HEK293 (cell line): ENCODE measurements around the gene GPS1.

Experiments used
- CTCF ChIA-PET: fragments of 350-600 bp; formaldehyde crosslinking; extraction: SDS; loops from one replicate; lab custom pipeline; 2021; ENCODE audit warnings: antibody characterized with exemption; lab: Yijun Ruan, JAX
- POLR2A ChIA-PET: fragments of 300-600 bp; formaldehyde crosslinking; extraction: SDS; loops from one replicate; lab custom pipeline; 2020; ENCODE audit warnings: antibody characterized with exemption, inconsistent platforms; lab: Yijun Ruan, JAX
- H3K27ac ChIP-seq: fragments of 200-500 bp; sonication (Bioruptor generic); 2 replicates; pipeline ENCODE4 v1.5.1; 2014; ENCODE audit warnings: low read depth, low read length, control low read depth, inconsistent platforms; ENCODE audit errors: extremely low read depth
- H3K36me3 ChIP-seq, 2 experiments: fragments of 200-500 bp in 1 of 2; sonication (Bioruptor generic) in 1 of 2; 1 replicate in 1 of 2; 2 replicates in 1 of 2; pipeline ENCODE4 v1.5.1; 2014 to 2017; ENCODE audit warnings: inconsistent platforms in 2 of 2, low read length in 2 of 2; ENCODE audit not compliant: control insufficient read depth in 2 of 2, insufficient read depth in 1 of 2
- H3K4me1 ChIP-seq: fragments of 200-500 bp; sonication (Bioruptor generic); 2 replicates; pipeline ENCODE4 v1.5.1; 2014; ENCODE audit warnings: mild to moderate bottlenecking, low read length, inconsistent platforms; ENCODE audit not compliant: control insufficient read depth, insufficient read depth
- H3K4me3 ChIP-seq: 2 replicates; pipeline ENCODE4 v1.5.1; 2011; ENCODE audit warnings: low read depth, mild to moderate bottlenecking, control low read depth, low read length, moderate library complexity
- H3K9me3 ChIP-seq: fragments of 200-500 bp; sonication (Bioruptor generic); 2 replicates; pipeline ENCODE4 v1.5.1; 2014; ENCODE audit warnings: low read depth, low read length, inconsistent platforms; ENCODE audit not compliant: control insufficient read depth, insufficient read depth
- IKZF3 ChIP-seq: fragments of 450-650 bp; IDR thresholded peaks from 2 replicates; pipeline ENCODE4 v1.5.0; 2018; ENCODE audit warnings: missing biosample characterization, mild to moderate bottlenecking, missing genetic modification characterization, moderate library complexity
- KLF10 ChIP-seq: fragments of 450-650 bp; IDR thresholded peaks from 2 replicates; pipeline ENCODE4 v1.5.1; 2018; ENCODE audit warnings: missing biosample characterization, mild to moderate bottlenecking, missing genetic modification characterization
- OSR2 ChIP-seq: fragments of 450-650 bp; formaldehyde crosslinking; IDR thresholded peaks from 2 replicates; pipeline ENCODE4 v1.5.1; 2016; ENCODE audit warnings: missing biosample characterization, missing genetic modification characterization
- SP2 ChIP-seq: fragments of 450-650 bp; formaldehyde crosslinking; IDR thresholded peaks from 2 replicates; pipeline ENCODE4 v1.5.1; 2016; ENCODE audit warnings: missing biosample characterization, missing genetic modification characterization
- ZBTB20 ChIP-seq: fragments of 450-650 bp; formaldehyde crosslinking; IDR thresholded peaks from 2 replicates; pipeline ENCODE4 v1.5.1; 2016; ENCODE audit warnings: missing biosample characterization, missing genetic modification characterization
- ZFHX2 ChIP-seq: fragments of 450-650 bp; formaldehyde crosslinking; conservative IDR thresholded peaks from 2 replicates; pipeline ENCODE4 v1.5.1; 2016; ENCODE audit warnings: missing biosample characterization, missing genetic modification characterization
- ZFP41 ChIP-seq: fragments of 450-650 bp; formaldehyde crosslinking; IDR thresholded peaks from 2 replicates; pipeline ENCODE4 v1.5.1; 2016; ENCODE audit warnings: missing biosample characterization, missing genetic modification characterization, borderline replicate concordance
- ZFP69B ChIP-seq: fragments of 450-650 bp; formaldehyde crosslinking; IDR thresholded peaks from 2 replicates; pipeline ENCODE4 v1.5.1; 2016; ENCODE audit warnings: missing biosample characterization, missing genetic modification characterization
- ZNF174 ChIP-seq: fragments of 450-650 bp; formaldehyde crosslinking; IDR thresholded peaks from 2 replicates; pipeline ENCODE4 v1.5.0; 2017; ENCODE audit warnings: missing biosample characterization, mild to moderate bottlenecking, missing genetic modification characterization
- ZNF324 ChIP-seq: fragments of 450-650 bp; formaldehyde crosslinking; IDR thresholded peaks from 2 replicates; pipeline ENCODE4 v1.5.1; 2016; ENCODE audit warnings: missing biosample characterization, missing genetic modification characterization
- ZNF404 ChIP-seq: fragments of 450-650 bp; formaldehyde crosslinking; IDR thresholded peaks from 2 replicates; pipeline ENCODE4 v1.5.1; 2017; ENCODE audit warnings: missing biosample characterization, missing genetic modification characterization
- ZNF423 ChIP-seq: fragments of 450-650 bp; formaldehyde crosslinking; IDR thresholded peaks from 2 replicates; pipeline ENCODE4 v1.5.1; 2016; ENCODE audit warnings: missing biosample characterization, missing genetic modification characterization
- ZNF514 ChIP-seq: fragments of 450-650 bp; formaldehyde crosslinking; IDR thresholded peaks from 2 replicates; pipeline ENCODE4 v1.5.1; 2016; ENCODE audit warnings: missing biosample characterization, missing genetic modification characterization
- TF ChIP-seq, protein P1 (sequence below): fragments of 450-650 bp; formaldehyde crosslinking; IDR thresholded peaks from 2 replicates; pipeline ENCODE4 v1.5.1; 2016; ENCODE audit warnings: missing biosample characterization, missing genetic modification characterization
- TF ChIP-seq, protein P2 (sequence below): fragments of 450-650 bp; formaldehyde crosslinking; optimal IDR thresholded peaks from 2 replicates; pipeline ENCODE3; 2016; ENCODE audit warnings: missing biosample characterization, mild to moderate bottlenecking, missing genetic modification characterization
- TF ChIP-seq, protein P3 (sequence below): fragments of 450-650 bp; formaldehyde crosslinking; IDR thresholded peaks from 2 replicates; pipeline ENCODE4 v1.5.0; 2017; ENCODE audit warnings: missing biosample characterization, missing genetic modification characterization, borderline replicate concordance
- TF ChIP-seq, protein P4 (sequence below): fragments of 450-650 bp; formaldehyde crosslinking; IDR thresholded peaks from 2 replicates; pipeline ENCODE4 v1.5.1; 2016; ENCODE audit warnings: missing biosample characterization, missing genetic modification characterization
- TF ChIP-seq, protein P5 (sequence below): fragments of 450-650 bp; formaldehyde crosslinking; IDR thresholded peaks from 2 replicates; pipeline ENCODE4 v1.5.1; 2016; ENCODE audit warnings: missing biosample characterization, missing genetic modification characterization

The GPS1 gene

DNA sequence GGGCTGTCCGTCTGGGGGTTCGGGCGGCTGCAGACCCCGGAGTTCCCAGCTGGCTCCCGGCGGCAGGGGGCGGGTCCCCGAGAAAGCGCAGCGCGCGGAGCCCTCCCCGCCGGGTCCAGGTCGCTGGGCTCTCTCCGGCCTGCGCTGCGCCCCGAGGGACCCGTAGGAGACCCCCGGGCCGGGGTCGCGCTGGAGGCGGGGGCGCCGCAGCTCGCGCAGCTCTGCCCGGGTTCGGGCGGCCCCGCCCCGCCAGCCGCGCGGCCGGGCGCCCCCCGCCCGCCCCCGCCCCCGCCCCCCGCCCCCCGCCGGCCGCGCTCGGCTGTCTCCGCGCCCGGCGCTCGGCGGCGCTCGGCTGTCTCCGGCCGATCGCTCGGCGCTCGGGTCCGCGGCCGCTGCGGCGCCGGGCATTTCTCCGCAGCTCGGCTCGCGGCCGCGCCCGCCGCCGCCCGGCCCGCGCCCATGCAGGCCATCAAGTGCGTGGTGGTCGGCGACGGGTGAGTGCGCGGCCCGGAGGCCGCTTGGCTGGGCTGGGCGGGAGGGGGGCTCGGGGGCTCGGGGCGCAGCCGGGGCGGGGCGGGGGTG lies 20.3 kb upstream of the GPS1 start, which contains the start of gene RAC3:
Gene RAC3, plus strand, starts transcription at position 376 of the 582 bp plus-strand sequence. Its CDS starts 84 bp downstream, at position 460.
- POLR2A ChIA-PET: interaction anchor here (0.8 to 6.0 kb wide), 11 partner anchors 10 to 123 kb away, joined by 3 to 56 read pairs (median 8); partner anchors contain the start of genes CENPX, GPS1, LRRC45 and RFNG
- Histone ChIP-seq H3K27ac (peak within 1 kb of the TSS; percentile 93), H3K4me1 (peaks cover 6% of the 10 kb centered on the region), H3K9me3 (no peaks in the 10 kb centered on the region), H3K4me3 (peak within 1 kb of the TSS; percentile 38), H3K36me3 (peaks cover 0 to 68% of the 10 kb centered on the region in 2 experiments; a peak in 2 of 3 replicates)
- CTCF ChIA-PET: interaction anchor here (1.9 to 3.6 kb wide), 2 partner anchors 11 to 133 kb away, joined by 7 to 32 read pairs; partner anchors contain the start of genes CENPX and LRRC45
- no peak for TF ChIP-seq ZNF514
- no peak for TF ChIP-seq ZFHX2 (tag by site-specific recombination)
- TF ChIP-seq, protein P1, sequence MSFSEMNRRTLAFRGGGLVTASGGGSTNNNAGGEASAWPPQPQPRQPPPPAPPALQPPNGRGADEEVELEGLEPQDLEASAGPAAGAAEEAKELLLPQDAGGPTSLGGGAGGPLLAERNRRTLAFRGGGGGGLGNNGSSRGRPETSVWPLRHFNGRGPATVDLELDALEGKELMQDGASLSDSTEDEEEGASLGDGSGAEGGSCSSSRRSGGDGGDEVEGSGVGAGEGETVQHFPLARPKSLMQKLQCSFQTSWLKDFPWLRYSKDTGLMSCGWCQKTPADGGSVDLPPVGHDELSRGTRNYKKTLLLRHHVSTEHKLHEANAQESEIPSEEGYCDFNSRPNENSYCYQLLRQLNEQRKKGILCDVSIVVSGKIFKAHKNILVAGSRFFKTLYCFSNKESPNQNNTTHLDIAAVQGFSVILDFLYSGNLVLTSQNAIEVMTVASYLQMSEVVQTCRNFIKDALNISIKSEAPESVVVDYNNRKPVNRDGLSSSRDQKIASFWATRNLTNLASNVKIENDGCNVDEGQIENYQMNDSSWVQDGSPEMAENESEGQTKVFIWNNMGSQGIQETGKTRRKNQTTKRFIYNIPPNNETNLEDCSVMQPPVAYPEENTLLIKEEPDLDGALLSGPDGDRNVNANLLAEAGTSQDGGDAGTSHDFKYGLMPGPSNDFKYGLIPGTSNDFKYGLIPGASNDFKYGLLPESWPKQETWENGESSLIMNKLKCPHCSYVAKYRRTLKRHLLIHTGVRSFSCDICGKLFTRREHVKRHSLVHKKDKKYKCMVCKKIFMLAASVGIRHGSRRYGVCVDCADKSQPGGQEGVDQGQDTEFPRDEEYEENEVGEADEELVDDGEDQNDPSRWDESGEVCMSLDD (tag by site-specific recombination): 0 out of 2 replicates have a peak, but pooled peaks have one; percentile 18
- no peak for TF ChIP-seq ZNF174 (tag by site-specific recombination)
- TF ChIP-seq, protein P2, sequence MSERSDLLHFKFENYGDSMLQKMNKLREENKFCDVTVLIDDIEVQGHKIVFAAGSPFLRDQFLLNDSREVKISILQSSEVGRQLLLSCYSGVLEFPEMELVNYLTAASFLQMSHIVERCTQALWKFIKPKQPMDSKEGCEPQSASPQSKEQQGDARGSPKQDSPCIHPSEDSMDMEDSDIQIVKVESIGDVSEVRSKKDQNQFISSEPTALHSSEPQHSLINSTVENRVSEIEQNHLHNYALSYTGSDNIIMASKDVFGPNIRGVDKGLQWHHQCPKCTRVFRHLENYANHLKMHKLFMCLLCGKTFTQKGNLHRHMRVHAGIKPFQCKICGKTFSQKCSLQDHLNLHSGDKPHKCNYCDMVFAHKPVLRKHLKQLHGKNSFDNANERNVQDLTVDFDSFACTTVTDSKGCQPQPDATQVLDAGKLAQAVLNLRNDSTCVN (tag by site-specific recombination): peak; percentile 53
- TF ChIP-seq ZFP41 (tag by site-specific recombination): no peak

DNA sequence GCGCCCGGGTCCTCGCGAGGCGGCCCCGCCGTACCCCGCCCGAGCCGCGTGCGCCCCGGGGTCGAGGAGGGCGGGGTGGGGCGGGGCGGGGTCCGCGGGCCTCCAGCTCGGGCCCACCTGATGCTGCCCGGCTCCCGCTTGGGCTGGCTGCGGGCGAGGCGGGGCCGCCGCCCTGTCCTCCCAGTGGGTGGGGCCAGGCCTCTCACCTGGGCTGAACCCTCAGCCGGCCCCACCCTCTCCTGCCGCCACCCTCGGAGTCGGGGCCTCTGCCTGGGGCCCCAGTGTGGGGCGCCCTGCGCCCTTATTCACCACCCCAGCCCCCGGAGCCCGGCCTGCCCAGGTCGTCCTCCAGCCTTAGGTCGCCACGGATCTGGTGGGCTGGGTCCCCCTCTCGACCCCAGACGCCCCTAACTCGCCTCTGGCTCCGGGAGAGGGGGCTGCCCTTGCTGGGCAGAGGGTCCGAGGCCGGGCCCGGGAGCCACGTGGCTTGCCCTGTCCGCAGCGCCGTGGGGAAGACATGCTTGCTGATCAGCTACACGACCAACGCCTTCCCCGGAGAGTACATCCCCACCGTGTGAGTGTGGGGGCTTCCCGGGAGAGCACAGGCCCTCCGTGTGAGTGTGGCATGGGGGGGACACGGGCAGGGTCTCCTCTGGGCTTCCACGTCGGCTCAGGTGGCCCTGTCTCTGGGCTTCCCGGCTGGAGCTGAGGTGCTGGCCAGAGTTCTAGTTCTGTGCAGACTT lies 19.6 kb upstream of the GPS1 start:
- Histone ChIP-seq H3K4me1 (peaks cover 10% of the 10 kb centered on the region), H3K27ac (peak overlapping the region; percentile 84), H3K9me3 (no peaks in the 10 kb centered on the region), H3K4me3 (peak overlapping the region; percentile 37), H3K36me3 (peaks cover 0 to 65% of the 10 kb centered on the region in 2 experiments; a peak in 1 of 3 replicates)
- ChIA-PET POLR2A (interaction anchor here (0.8 to 6.0 kb wide), 6 partner anchors 11 to 72 kb away, joined by 3 to 56 read pairs (median 19); partner anchors contain the start of genes CENPX, GPS1, LRRC45 and RFNG), CTCF (interaction anchor here (3.6 kb wide), 1 partner anchor 11 kb away, joined by 32 read pairs; the partner anchor contains the start of genes CENPX and LRRC45)
- TF ChIP-seq ZBTB20 (tag by site-specific recombination) (peak; percentile 56; the same call in 1 of the 2 replicates), KLF10 (tag by site-specific recombination) (peak; percentile 72; the same call in 1 of the 2 replicates), SP2 (peak; percentile 70), ZFP69B (tag by site-specific recombination) (peak; percentile 73), ZNF404 (tag by site-specific recombination) (no peak), ZNF324 (tag by site-specific recombination) (no peak), OSR2 (no peak), ZNF423 (tag by site-specific recombination) (0 out of 2 replicates have a peak, but pooled peaks have one; percentile 37), IKZF3 (no peak)
- TF ChIP-seq, protein P3, sequence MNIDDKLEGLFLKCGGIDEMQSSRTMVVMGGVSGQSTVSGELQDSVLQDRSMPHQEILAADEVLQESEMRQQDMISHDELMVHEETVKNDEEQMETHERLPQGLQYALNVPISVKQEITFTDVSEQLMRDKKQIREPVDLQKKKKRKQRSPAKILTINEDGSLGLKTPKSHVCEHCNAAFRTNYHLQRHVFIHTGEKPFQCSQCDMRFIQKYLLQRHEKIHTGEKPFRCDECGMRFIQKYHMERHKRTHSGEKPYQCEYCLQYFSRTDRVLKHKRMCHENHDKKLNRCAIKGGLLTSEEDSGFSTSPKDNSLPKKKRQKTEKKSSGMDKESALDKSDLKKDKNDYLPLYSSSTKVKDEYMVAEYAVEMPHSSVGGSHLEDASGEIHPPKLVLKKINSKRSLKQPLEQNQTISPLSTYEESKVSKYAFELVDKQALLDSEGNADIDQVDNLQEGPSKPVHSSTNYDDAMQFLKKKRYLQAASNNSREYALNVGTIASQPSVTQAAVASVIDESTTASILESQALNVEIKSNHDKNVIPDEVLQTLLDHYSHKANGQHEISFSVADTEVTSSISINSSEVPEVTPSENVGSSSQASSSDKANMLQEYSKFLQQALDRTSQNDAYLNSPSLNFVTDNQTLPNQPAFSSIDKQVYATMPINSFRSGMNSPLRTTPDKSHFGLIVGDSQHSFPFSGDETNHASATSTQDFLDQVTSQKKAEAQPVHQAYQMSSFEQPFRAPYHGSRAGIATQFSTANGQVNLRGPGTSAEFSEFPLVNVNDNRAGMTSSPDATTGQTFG (tag by site-specific recombination): no peak
- TF ChIP-seq, protein P4, sequence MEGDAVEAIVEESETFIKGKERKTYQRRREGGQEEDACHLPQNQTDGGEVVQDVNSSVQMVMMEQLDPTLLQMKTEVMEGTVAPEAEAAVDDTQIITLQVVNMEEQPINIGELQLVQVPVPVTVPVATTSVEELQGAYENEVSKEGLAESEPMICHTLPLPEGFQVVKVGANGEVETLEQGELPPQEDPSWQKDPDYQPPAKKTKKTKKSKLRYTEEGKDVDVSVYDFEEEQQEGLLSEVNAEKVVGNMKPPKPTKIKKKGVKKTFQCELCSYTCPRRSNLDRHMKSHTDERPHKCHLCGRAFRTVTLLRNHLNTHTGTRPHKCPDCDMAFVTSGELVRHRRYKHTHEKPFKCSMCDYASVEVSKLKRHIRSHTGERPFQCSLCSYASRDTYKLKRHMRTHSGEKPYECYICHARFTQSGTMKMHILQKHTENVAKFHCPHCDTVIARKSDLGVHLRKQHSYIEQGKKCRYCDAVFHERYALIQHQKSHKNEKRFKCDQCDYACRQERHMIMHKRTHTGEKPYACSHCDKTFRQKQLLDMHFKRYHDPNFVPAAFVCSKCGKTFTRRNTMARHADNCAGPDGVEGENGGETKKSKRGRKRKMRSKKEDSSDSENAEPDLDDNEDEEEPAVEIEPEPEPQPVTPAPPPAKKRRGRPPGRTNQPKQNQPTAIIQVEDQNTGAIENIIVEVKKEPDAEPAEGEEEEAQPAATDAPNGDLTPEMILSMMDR: peak; percentile 29; the same call in 1 of the 2 replicates
- TF ChIP-seq, protein P1 (tag by site-specific recombination): peak; percentile 80
- TF ChIP-seq, protein P5, sequence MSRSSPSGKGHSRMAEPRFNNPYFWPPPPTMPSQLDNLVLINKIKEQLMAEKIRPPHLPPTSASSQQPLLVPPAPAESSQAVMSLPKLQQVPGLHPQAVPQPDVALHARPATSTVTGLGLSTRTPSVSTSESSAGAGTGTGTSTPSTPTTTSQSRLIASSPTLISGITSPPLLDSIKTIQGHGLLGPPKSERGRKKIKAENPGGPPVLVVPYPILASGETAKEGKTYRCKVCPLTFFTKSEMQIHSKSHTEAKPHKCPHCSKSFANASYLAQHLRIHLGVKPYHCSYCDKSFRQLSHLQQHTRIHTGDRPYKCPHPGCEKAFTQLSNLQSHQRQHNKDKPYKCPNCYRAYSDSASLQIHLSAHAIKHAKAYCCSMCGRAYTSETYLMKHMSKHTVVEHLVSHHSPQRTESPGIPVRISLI (tag by site-specific recombination): no peak
